ENCODE results near the gene SMPD3.

DNA sequence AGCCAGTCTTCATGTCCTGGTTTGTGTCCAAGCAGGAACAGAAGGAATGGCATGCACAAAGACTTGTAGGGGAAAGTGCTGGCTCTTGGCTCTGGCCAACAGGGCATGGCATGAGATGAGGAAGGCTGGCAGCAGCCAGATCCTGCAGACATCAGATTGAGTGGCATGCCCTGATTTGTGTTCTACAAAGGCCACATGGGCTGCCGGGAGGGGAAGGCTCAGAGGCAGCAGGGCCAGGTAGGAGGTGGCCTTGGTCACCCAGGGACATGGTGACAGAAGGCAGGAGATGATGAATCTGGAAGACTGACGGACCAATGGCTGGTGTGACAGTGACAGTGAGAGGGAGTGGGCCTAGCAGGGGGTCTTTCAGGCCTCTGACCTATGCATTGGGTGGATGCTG, 33.7 kb downstream of the SMPD3 start:
- TF ChIP-seq, protein P1, sequence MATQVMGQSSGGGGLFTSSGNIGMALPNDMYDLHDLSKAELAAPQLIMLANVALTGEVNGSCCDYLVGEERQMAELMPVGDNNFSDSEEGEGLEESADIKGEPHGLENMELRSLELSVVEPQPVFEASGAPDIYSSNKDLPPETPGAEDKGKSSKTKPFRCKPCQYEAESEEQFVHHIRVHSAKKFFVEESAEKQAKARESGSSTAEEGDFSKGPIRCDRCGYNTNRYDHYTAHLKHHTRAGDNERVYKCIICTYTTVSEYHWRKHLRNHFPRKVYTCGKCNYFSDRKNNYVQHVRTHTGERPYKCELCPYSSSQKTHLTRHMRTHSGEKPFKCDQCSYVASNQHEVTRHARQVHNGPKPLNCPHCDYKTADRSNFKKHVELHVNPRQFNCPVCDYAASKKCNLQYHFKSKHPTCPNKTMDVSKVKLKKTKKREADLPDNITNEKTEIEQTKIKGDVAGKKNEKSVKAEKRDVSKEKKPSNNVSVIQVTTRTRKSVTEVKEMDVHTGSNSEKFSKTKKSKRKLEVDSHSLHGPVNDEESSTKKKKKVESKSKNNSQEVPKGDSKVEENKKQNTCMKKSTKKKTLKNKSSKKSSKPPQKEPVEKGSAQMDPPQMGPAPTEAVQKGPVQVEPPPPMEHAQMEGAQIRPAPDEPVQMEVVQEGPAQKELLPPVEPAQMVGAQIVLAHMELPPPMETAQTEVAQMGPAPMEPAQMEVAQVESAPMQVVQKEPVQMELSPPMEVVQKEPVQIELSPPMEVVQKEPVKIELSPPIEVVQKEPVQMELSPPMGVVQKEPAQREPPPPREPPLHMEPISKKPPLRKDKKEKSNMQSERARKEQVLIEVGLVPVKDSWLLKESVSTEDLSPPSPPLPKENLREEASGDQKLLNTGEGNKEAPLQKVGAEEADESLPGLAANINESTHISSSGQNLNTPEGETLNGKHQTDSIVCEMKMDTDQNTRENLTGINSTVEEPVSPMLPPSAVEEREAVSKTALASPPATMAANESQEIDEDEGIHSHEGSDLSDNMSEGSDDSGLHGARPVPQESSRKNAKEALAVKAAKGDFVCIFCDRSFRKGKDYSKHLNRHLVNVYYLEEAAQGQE (IDR thresholded peaks at IDR 0.05; ENCODE audit: insufficient read depth in 1 of 2, low read depth in 2 of 2, low read length in 2 of 2): no peak
- TF ChIP-seq POLR2AphosphoS5 (IDR thresholded peaks at IDR 0.05; ENCODE audit: low read depth, low read length) (no peak), TAF1 (IDR thresholded peaks at IDR 0.05; ENCODE audit: borderline replicate concordance, insufficient read depth, low read length) (no peak), SIN3A (IDR thresholded peaks at IDR 0.05; ENCODE audit: borderline replicate concordance, insufficient read depth, low read length) (no peak)
